KOPT-K1 (cell line): ENCODE results near the gene ADCY2.

Experiments
- H3K27ac ChIP-seq: fragments of 200-600 bp; sonication (generic); 2 replicates; pipeline ENCODE4 v1.5.1; 2016; ENCODE audit warnings: antibody characterized with exemption, mild to moderate bottlenecking, low read depth, low read length; ENCODE audit not compliant: poor library complexity, severe bottlenecking
- H3K36me3 ChIP-seq: fragments of 200-600 bp; sonication (generic); 2 replicates; pipeline ENCODE4 v1.5.1; 2017; ENCODE audit warnings: antibody characterized with exemption, mild to moderate bottlenecking, low read length, moderate library complexity; ENCODE audit not compliant: insufficient read depth
- H3K9me3 ChIP-seq: fragments of 200-600 bp; sonication (generic); 2 replicates; pipeline ENCODE4 v1.5.1; 2017; ENCODE audit warnings: antibody characterized with exemption, low read length, mild to moderate bottlenecking; ENCODE audit not compliant: insufficient read depth, poor library complexity, severe bottlenecking

The ADCY2 gene

GRCh38 chr5:7751874-7752273 is 355.9 kb downstream of the ADCY2 start:
- no peaks in the 10 kb centered on the region for H3K36me3 ChIP-seq
- no peak overlapping the region for H3K27ac ChIP-seq
- H3K9me3 ChIP-seq: no peaks in the 10 kb centered on the region

- Histone ChIP-seq H3K9me3 (no peaks in the 10 kb centered on the region), H3K27ac (no peak overlapping the region), H3K36me3 (no peaks in the 10 kb centered on the region)
Measured at GRCh38 chr5:7753181-7753580, 357.2 kb downstream of the ADCY2 start.

DNA sequence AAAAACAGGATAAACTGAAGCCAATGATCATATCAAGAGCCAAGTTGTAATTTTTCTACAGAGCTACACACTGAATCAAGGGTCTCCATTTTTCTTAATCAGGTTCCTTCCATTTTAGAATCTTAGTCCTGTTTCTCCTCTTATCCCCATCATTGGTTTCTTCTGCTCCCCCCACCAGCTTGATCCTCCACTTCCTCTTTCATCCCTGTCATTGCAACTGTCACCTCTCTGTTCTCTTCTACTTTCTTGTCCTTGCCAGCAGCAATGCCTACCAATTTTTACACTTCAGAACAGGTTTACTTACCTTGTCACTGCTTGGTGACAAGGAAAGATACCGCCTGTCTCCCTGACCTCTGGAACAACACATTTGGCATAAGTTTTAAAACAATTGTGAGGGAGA is 357.7 kb downstream of the ADCY2 start:
- Histone ChIP-seq H3K9me3 (no peaks in the 10 kb centered on the region), H3K27ac (no peak overlapping the region), H3K36me3 (no peaks in the 10 kb centered on the region)

GRCh38 chr5:7754490-7754889 is 358.6 kb downstream of the ADCY2 start:
- Histone ChIP-seq H3K9me3 (no peaks in the 10 kb centered on the region), H3K27ac (no peak overlapping the region), H3K36me3 (no peaks in the 10 kb centered on the region)

- H3K27ac ChIP-seq: no peak overlapping the region
- H3K36me3 ChIP-seq: no peaks in the 10 kb centered on the region
- H3K9me3 ChIP-seq: no peaks in the 10 kb centered on the region
Measured at GRCh38 chr5:7754997-7755596, 359.2 kb downstream of the ADCY2 start.

- H3K36me3 ChIP-seq: no peaks in the 10 kb centered on the region
- H3K27ac ChIP-seq: no peak overlapping the region
- no peaks in the 10 kb centered on the region for H3K9me3 ChIP-seq
Measured at GRCh38 chr5:7755958-7756357, 360.0 kb downstream of the ADCY2 start.

DNA sequence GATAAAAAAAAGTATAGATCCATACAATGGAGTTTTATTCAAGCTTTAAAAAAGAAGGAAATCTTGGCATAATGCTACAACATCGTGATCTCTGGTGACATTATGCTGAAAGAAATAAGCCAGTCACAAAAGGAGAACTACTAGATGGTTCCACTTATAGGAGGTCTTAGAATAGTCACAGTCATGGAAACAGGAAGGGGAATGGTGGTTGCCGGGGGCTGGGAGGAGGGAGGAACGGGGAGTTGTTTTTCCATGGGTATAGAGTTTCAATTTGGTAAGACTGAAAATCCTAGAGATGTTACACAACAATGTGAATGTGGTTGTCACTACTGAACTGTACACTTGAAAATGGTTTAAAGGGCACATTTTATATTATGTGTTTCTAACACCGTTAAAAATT is 360.5 kb downstream of the ADCY2 start:
- Histone ChIP-seq H3K36me3 (no peaks in the 10 kb centered on the region), H3K27ac (no peak overlapping the region), H3K9me3 (no peaks in the 10 kb centered on the region)

DNA sequence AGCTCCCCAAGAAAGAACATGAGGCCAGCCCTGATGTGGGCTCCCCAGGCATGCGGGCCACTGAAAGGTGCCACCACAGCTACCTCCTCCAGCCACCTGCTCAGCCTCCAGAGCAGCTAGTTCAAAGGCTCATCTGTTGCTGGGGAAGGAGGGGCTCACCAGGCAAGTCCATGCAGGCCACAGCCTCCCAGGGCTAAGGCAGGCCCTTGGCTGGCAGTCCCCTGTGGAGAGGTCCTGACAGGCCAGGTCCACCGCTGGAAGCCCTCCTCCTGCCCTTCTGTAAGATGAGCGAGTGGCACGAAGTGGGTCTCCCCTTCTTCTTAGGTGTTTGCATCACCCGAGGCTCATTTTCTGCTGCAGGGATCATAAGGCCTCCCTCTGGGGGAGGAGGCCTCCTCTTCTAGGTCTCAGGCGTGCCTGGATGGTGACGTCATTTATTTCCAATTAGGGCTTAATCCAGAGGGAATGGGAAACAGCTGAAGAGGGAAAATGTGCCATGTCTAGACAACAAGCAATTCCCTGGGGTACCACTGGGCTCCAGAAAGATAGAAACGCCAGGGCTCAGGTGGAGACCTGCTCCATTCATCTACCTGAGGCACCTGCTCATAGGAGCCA is 363.4 kb downstream of the ADCY2 start:
- Histone ChIP-seq H3K36me3 (no peaks in the 10 kb centered on the region), H3K9me3 (no peaks in the 10 kb centered on the region), H3K27ac (no peak overlapping the region)

GRCh38 chr5:7759951-7760580 is 364.1 kb downstream of the ADCY2 start:
- H3K27ac ChIP-seq: no peak overlapping the region

DNA sequence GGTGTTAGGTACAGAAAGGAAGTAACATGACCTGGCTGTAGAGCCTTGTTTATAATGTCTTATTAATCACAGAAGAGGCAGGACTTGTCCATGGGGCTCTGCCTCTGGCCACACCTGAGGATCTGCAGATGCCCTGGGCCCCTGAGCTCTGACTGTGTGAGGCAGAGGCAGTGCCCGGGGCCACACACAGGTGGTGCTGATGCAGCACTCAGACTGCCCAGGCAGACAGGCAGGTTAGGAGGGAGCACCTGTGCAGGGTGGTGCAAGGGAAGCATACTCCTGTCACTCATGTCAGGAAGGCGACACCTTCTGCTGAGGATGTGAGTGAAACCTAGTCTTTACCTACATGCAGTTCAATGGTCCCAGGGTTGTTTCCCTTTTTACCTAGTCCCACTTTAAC is 366.3 kb downstream of the ADCY2 start:
- Histone ChIP-seq H3K9me3 (no peaks in the 10 kb centered on the region), H3K27ac (no peak overlapping the region), H3K36me3 (no peaks in the 10 kb centered on the region)

More at GRCh38 chr5:7759951-7760580, 364.1 kb downstream of the ADCY2 start:
- Histone ChIP-seq H3K36me3 (no peaks in the 10 kb centered on the region), H3K9me3 (no peaks in the 10 kb centered on the region)

DNA sequence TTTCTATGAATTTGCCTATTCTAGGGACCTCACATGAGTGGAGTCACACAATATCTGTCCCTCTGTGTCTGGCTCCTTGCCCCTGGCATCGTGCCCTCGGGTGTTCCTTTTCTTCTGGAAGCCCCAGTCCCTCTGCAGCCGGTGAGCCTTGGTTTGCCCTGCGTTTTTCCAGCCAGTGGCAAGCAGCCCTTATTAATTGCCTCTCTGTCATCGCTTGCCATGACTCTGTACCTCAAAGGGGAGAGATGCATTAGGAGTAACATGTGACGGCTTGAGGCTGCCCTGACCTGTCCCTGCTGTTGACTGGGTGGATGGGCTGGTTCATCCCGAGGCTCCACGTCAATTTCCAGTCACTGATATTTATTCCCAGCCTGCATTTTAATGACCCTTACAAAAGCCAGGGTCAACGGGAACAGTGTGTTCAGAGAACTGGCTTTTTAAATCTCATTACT is 367.7 kb downstream of the ADCY2 start:
- no peaks in the 10 kb centered on the region for H3K36me3 ChIP-seq
- no peaks in the 10 kb centered on the region for H3K9me3 ChIP-seq
- no peak overlapping the region for H3K27ac ChIP-seq

GRCh38 chr5:7764452-7764851 is 368.5 kb downstream of the ADCY2 start:
- Histone ChIP-seq H3K9me3 (no peaks in the 10 kb centered on the region), H3K27ac (no peak overlapping the region)

DNA sequence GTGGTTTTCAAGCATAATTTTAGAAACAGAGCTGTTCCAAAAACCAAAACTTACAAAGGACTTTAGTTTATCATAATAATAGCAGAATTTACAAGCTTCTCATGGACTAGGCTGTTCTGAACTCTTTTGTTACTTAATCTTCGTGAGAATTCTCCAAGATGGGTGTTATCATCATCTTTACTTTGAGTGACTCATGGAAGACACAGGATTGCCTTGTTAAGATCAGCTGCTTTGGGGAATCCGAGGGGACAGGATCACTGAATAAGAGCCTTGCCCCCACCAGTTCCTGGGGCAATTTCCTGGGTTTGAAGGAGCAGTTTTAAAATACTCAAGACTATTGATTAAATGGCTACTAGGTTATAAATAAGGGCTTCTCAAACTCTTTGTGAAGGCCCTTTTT is 374.5 kb downstream of the ADCY2 start:
- Histone ChIP-seq H3K27ac (no peak overlapping the region), H3K36me3 (no peaks in the 10 kb centered on the region), H3K9me3 (no peaks in the 10 kb centered on the region)

More at GRCh38 chr5:7764452-7764851, 368.5 kb downstream of the ADCY2 start:
- H3K36me3 ChIP-seq: no peaks in the 10 kb centered on the region

- no peak overlapping the region for H3K27ac ChIP-seq
Measured at GRCh38 chr5:7772141-7772540, 376.2 kb downstream of the ADCY2 start.

DNA sequence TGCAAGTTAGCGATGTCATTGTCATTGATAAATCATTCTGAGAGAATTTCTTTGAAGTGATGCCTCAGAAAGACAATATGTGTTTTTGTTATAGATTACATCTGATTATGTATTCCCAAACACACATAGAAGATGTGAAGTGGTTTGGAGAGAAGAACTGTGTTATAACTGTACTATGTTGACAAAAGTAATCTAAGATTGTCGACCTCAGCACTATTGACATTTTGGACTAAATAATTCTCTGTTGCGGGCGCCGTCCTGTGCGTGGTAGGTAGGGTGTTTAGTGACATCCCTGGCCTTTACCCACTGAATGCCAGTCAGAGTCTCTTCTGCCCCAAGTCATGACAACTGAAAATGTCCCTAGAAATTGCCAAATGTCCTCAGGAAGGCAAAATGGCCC is 377.2 kb downstream of the ADCY2 start:
- Histone ChIP-seq H3K36me3 (no peaks in the 10 kb centered on the region), H3K27ac (no peak overlapping the region), H3K9me3 (no peaks in the 10 kb centered on the region)

More at GRCh38 chr5:7772141-7772540, 376.2 kb downstream of the ADCY2 start:
- Histone ChIP-seq H3K9me3 (no peaks in the 10 kb centered on the region), H3K36me3 (no peaks in the 10 kb centered on the region)

DNA sequence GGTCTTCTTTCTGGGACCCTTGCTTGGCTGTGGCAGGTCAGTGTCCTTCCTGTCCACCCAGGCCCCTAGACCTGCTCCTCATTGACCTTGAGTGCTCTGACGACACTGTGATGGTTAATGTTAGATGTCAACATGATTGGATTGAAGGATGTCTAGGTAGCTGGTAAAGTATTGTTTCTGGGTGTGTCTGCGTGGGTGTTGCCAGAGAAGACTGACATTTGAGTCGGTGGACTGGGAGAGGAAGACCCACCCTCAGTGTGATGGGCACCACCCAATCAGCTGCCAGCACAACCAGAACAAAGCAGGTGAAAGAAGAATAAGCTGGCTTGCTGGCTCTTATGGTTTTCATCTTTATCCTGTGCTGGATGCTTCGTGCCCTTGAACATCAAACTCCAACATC is 380.5 kb downstream of the ADCY2 start:
- Histone ChIP-seq H3K36me3 (no peaks in the 10 kb centered on the region), H3K27ac (no peak overlapping the region), H3K9me3 (no peaks in the 10 kb centered on the region)
